Chondrocyte (in vitro differentiated cells): ENCODE measurements around the gene SMPD3. TPM values are rescaled to one million over a fixed set of nuclear protein-coding genes. Genes with fewer than 3 reads are reported as not detected.

ENCODE experiments used
- DNase-seq: peaks from one replicate; pipeline ENCODE4 v3.0.0; 2021; ENCODE audit warnings: mixed read lengths, low spot score
- H3K27ac Mint-ChIP-seq: one replicate; pipeline ENCODE4 v1.8.0; 2021; ENCODE audit warnings: mild to moderate bottlenecking, moderate library complexity, mixed read lengths; ENCODE audit not compliant: unreplicated experiment
- H3K27me3 Mint-ChIP-seq: 2 replicates; pipeline ENCODE4 v1.8.0; 2021; ENCODE audit warnings: low read depth, mixed read lengths
- H3K36me3 Mint-ChIP-seq: 2 replicates; pipeline ENCODE4 v1.8.0; 2021; ENCODE audit warnings: low read depth, mixed read lengths
- H3K4me1 Mint-ChIP-seq: 2 replicates; pipeline ENCODE4 v1.8.0; 2021; ENCODE audit warnings: low read depth, mild to moderate bottlenecking, mixed read lengths
- H3K4me3 Mint-ChIP-seq: one replicate; pipeline ENCODE4 v1.8.0; 2021; ENCODE audit warnings: mild to moderate bottlenecking, moderate library complexity, mixed read lengths; ENCODE audit not compliant: unreplicated experiment
- H3K9me3 Mint-ChIP-seq: 2 replicates; pipeline ENCODE4 v1.8.0; 2021; ENCODE audit warnings: low read depth, mixed read lengths
- CTCF ChIP-seq: fragments of 200-600 bp; sonication (generic); IDR thresholded peaks from 2 replicates; pipeline ENCODE4 v1.5.0; 2021; ENCODE audit warnings: antibody characterized with exemption, mild to moderate bottlenecking, moderate library complexity
- total RNA-seq: library from RNA; stranded (reverse); gene quantifications from 3 replicates; pipeline ENCODE4 v1.2.1, GENCODE V29; 2021

The SMPD3 gene
- total RNA-seq, 1 donor from 2014 or later, result not detected

- no peak for TF ChIP-seq CTCF
- Mint-ChIP-seq H3K9me3 (no peaks in the 10 kb centered on the region), H3K36me3 (no peaks in the 10 kb centered on the region), H3K4me3 (no peak overlapping the region), H3K4me1 (no peaks in the 10 kb centered on the region), H3K27me3 (peaks cover 13% of the 10 kb centered on the region), H3K27ac (no peak overlapping the region)
- DNase-seq, result peak; percentile 27
These were observed 22.0 kb downstream of the SMPD3 start for GRCh38 chr16:68426347-68426652.

- TF ChIP-seq CTCF, result no peak
- no peaks in the 10 kb centered on the region for H3K4me1 Mint-ChIP-seq
- H3K27me3 Mint-ChIP-seq, result peaks cover 13% of the 10 kb centered on the region
- no peaks in the 10 kb centered on the region for H3K36me3 Mint-ChIP-seq
- H3K27ac Mint-ChIP-seq, result no peak overlapping the region
- peak; percentile 52 for DNase-seq
- H3K4me3 Mint-ChIP-seq, result no peak overlapping the region
- no peaks in the 10 kb centered on the region for H3K9me3 Mint-ChIP-seq
These were observed 22.6 kb downstream of the SMPD3 start for GRCh38 chr16:68425498-68426346.

GRCh38 chr16:68423771-68424170, 24.5 kb downstream of the SMPD3 start:
- no peaks in the 10 kb centered on the region for H3K4me1 Mint-ChIP-seq
- no peak for TF ChIP-seq CTCF
- no peaks in the 10 kb centered on the region for H3K9me3 Mint-ChIP-seq
- no peaks in the 10 kb centered on the region for H3K36me3 Mint-ChIP-seq
- peak; percentile 42 for DNase-seq
- H3K4me3 Mint-ChIP-seq, result no peak overlapping the region
- H3K27me3 Mint-ChIP-seq, result peaks cover 13% of the 10 kb centered on the region
- no peak overlapping the region for H3K27ac Mint-ChIP-seq

GRCh38 chr16:68422396-68422960, 25.8 kb downstream of the SMPD3 start:
- Mint-ChIP-seq H3K4me1 (peaks cover 6% of the 10 kb centered on the region), H3K4me3 (no peak overlapping the region), H3K9me3 (no peaks in the 10 kb centered on the region), H3K27me3 (peaks cover 10% of the 10 kb centered on the region), H3K36me3 (no peaks in the 10 kb centered on the region), H3K27ac (no peak overlapping the region)
- no peak for TF ChIP-seq CTCF
- DNase-seq, result peak; percentile 32

- no peak overlapping the region for H3K27ac Mint-ChIP-seq
- no peak overlapping the region for H3K4me3 Mint-ChIP-seq
- H3K36me3 Mint-ChIP-seq, result no peaks in the 10 kb centered on the region
- peaks cover 6% of the 10 kb centered on the region for H3K4me1 Mint-ChIP-seq
- no peaks in the 10 kb centered on the region for H3K9me3 Mint-ChIP-seq
- peak; percentile 48 for DNase-seq
- H3K27me3 Mint-ChIP-seq, result peaks cover 11% of the 10 kb centered on the region
- TF ChIP-seq CTCF, result no peak
These were observed 27.2 kb downstream of the SMPD3 start for GRCh38 chr16:68421076-68421475.
